Muscle of leg (tissue), 16 donors: ENCODE measurements around the gene RBM45. TPM values are rescaled to one million over a fixed set of nuclear protein-coding genes. Genes with fewer than 3 reads are reported as not detected.

Source experiments
- DNase-seq: peaks from one replicate; pipeline ENCODE4 v3.0.0; 2013
- H3K27ac ChIP-seq: one replicate; pipeline ENCODE4 v1.5.1; 2013; ENCODE audit warnings: mild to moderate bottlenecking, low read length, control low read depth
- H3K27me3 ChIP-seq: one replicate; pipeline ENCODE4 v1.6.1; 2013; ENCODE audit warnings: low read length; ENCODE audit not compliant: control insufficient read depth, insufficient read depth
- H3K36me3 ChIP-seq: one replicate; pipeline ENCODE4 v1.6.1; 2013; ENCODE audit warnings: low read length; ENCODE audit not compliant: control insufficient read depth, insufficient read depth
- H3K4me1 ChIP-seq: one replicate; pipeline ENCODE4 v1.6.1; 2013; ENCODE audit warnings: low read length; ENCODE audit not compliant: control insufficient read depth, insufficient read depth
- H3K4me3 ChIP-seq: one replicate; pipeline ENCODE4 v1.5.1; 2013; ENCODE audit warnings: low read length, control low read depth
- H3K9me3 ChIP-seq: replicated peaks from 2 replicates; pipeline ENCODE4 v1.6.1; 2013; ENCODE audit warnings: low read depth, low read length; ENCODE audit not compliant: control insufficient read depth
- WGBS: methylation state at CpG from one replicate; pipeline ENCODE4 v1.1.5; 2013; ENCODE audit warnings: missing lambda C conversion rate; ENCODE audit not compliant: insufficient coverage; 5-methylcytosine and 5-hydroxymethylcytosine counted together
- long read RNA-seq, 11 donors: transcript quantifications; one replicate each; lab custom pipeline, GENCODE V29; 2026
- polyA plus RNA-seq, 8 donors: library from polyadenylated mRNA; unstranded; fragments of 120-200 nt; gene quantifications; one replicate each; pipeline versions ENCODE4 v1.2.1 to v1.2.3, GENCODE V29; 2013; ENCODE audit warnings: inconsistent platforms in 1 of 8, low replicate concordance in 1 of 8; ENCODE audit not compliant: insufficient read length in 8 of 8, insufficient read depth in 1 of 8
- total RNA-seq: library from RNA; stranded (reverse); fragments of 120-200 nt; gene quantifications from one replicate; pipeline ENCODE4 v1.2.4, GENCODE V29; 2013

Gene RBM45, protein sequence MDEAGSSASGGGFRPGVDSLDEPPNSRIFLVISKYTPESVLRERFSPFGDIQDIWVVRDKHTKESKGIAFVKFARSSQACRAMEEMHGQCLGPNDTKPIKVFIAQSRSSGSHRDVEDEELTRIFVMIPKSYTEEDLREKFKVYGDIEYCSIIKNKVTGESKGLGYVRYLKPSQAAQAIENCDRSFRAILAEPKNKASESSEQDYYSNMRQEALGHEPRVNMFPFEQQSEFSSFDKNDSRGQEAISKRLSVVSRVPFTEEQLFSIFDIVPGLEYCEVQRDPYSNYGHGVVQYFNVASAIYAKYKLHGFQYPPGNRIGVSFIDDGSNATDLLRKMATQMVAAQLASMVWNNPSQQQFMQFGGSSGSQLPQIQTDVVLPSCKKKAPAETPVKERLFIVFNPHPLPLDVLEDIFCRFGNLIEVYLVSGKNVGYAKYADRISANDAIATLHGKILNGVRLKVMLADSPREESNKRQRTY
- total RNA-seq = 12.5 TPM
- 10 to 100 TPM in 6 of 8 donors, 1 to 10 TPM in 2; 8.7 to 13.4 (median 10.7) TPM for polyA plus RNA-seq
- long read RNA-seq, donor 1 = 0 reads
- long read RNA-seq, donor 2, partial matches to known transcripts = 0 of 1 reads
- long read RNA-seq, donor 2, other reads (novel, unspliced or antisense) = 0 of 1 reads
- long read RNA-seq, donor 3 = 0 reads
- long read RNA-seq, donor 4 = 0 reads
- long read RNA-seq, donor 5, partial matches to known transcripts = 0 of 2 reads
- long read RNA-seq, donor 5, other reads (novel, unspliced or antisense) = 0 of 2 reads
- long read RNA-seq, donor 6 = 0 reads
- long read RNA-seq, donor 7, partial matches to known transcripts = 0 of 3 reads
- long read RNA-seq, donor 7, other reads (novel, unspliced or antisense) = 0 of 3 reads
- long read RNA-seq, donor 8, partial matches to known transcripts = 0 of 2 reads
- long read RNA-seq, donor 8, other reads (novel, unspliced or antisense) = 0 of 2 reads
- long read RNA-seq, donor 9 = 0 reads
- long read RNA-seq, donor 10 = 0 reads
- long read RNA-seq, donor 11, partial matches to known transcripts = 0 of 1 reads
- long read RNA-seq, donor 11, other reads (novel, unspliced or antisense) = 0 of 1 reads

- H3K27me3 ChIP-seq = peaks cover 2% of the 10 kb centered on the region
- H3K36me3 ChIP-seq = no peaks in the 10 kb centered on the region
- DNase-seq = peak; percentile 94
- H3K4me3 ChIP-seq = peak within 1 kb of the TSS; percentile 85
- H3K4me1 ChIP-seq = peaks cover 7% of the 10 kb centered on the region
- WGBS = under 1% methylated on average over 52 of the region's 60 CpGs
- no peaks in the 10 kb centered on the region for H3K9me3 ChIP-seq
- H3K27ac ChIP-seq = peak within 1 kb of the TSS; percentile 52
These were observed at the start of gene RBM45 for GRCh38 chr2:178112202-178113152. RBM45 (plus strand) TSS chr2:178112437; CDS start chr2:178112547, 110 bp downstream.

- H3K4me1 ChIP-seq = no peaks in the 10 kb centered on the region
- H3K27ac ChIP-seq = no peak overlapping the region
- peaks cover 1% of the 10 kb centered on the region for H3K27me3 ChIP-seq
- no peak overlapping the region for H3K4me3 ChIP-seq
- H3K9me3 ChIP-seq = no peaks in the 10 kb centered on the region
- WGBS = 80% methylated on average over 1 of the region's 3 CpGs
- DNase-seq = no peak
- no peaks in the 10 kb centered on the region for H3K36me3 ChIP-seq
These were observed 45.9 kb upstream of the RBM45 start for GRCh38 chr2:178066324-178066723.

GRCh38 chr2:178066890-178067669 is 45.2 kb upstream of the RBM45 start:
- WGBS = 80% methylated on average over 1 of the region's 1 CpG
- Histone ChIP-seq H3K36me3 (no peaks in the 10 kb centered on the region), H3K4me3 (no peak overlapping the region)

GRCh38 chr2:178068823-178069454 is 43.3 kb upstream of the RBM45 start:
- Histone ChIP-seq H3K27me3 (peaks cover 20% of the 10 kb centered on the region), H3K4me3 (no peak overlapping the region), H3K36me3 (no peaks in the 10 kb centered on the region), H3K27ac (no peak overlapping the region), H3K9me3 (no peaks in the 10 kb centered on the region), H3K4me1 (peaks cover 11% of the 10 kb centered on the region)
- no peak for DNase-seq
- WGBS = no CpG with 5 or more reads among the region's 1 CpG

More at GRCh38 chr2:178066890-178067669, 45.2 kb upstream of the RBM45 start:
- H3K4me1 ChIP-seq = no peaks in the 10 kb centered on the region
- H3K9me3 ChIP-seq = no peaks in the 10 kb centered on the region
- no peak overlapping the region for H3K27ac ChIP-seq
- peaks cover 9% of the 10 kb centered on the region for H3K27me3 ChIP-seq
- no peak for DNase-seq

DNA sequence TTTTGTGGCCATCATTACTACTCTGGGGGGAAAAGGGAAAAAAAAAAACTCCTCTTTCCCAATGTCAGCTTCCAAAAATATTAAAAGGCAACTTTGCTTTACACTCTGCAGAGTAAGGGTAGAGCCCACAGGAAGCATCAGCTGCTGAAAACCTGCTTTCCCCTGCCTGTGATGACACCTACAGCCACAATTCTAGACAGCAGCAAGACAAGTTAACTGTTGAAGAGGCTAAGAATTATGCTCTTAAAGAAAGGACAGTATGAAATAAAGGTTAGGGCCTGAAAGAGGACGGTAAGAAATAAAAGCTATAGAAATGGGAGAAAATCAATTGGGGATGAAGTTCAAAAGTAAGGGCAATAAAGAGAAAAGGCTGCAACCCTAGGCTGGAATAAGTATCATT is 42.7 kb upstream of the RBM45 start:
- peaks cover 11% of the 10 kb centered on the region for H3K4me1 ChIP-seq
- no peaks in the 10 kb centered on the region for H3K9me3 ChIP-seq
- WGBS = 60% methylated on average over 1 of the region's 1 CpG

DNA sequence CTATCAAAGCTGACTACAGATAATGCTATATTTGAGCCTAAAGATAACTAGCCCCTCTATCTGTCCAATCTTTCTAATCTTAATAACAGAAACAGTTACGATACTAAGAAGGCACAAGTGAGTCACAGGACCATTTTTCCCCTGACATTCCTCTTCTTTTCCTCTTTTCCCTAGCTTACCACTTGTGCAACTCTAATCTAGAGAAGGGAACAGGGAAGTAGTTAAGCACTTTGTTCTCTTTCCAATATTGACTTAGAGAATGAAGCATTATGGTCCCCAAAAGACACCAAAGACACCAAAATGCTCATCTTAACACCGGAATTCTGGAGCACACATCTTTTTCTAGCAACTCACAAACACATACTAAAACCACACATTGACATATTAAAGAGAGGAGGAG is 41.4 kb upstream of the RBM45 start:
- no peak overlapping the region for H3K4me3 ChIP-seq
- H3K4me1 ChIP-seq = peaks cover 11% of the 10 kb centered on the region
- no CpG with 5 or more reads among the region's 2 CpGs for WGBS

More for the DNA sequence above, 42.7 kb upstream of the RBM45 start:
- Histone ChIP-seq H3K4me3 (no peak overlapping the region), H3K27ac (no peak overlapping the region), H3K36me3 (no peaks in the 10 kb centered on the region), H3K27me3 (peaks cover 20% of the 10 kb centered on the region)
- DNase-seq = no peak

GRCh38 chr2:178072000-178072382 is 40.2 kb upstream of the RBM45 start:
- H3K4me3 ChIP-seq = no peak overlapping the region

More for the DNA sequence above, 41.4 kb upstream of the RBM45 start:
- Histone ChIP-seq H3K27me3 (peaks cover 20% of the 10 kb centered on the region), H3K36me3 (no peaks in the 10 kb centered on the region), H3K27ac (no peak overlapping the region), H3K9me3 (no peaks in the 10 kb centered on the region)
- DNase-seq = no peak

GRCh38 chr2:178072383-178073301 is 39.6 kb upstream of the RBM45 start, which contains the start of gene PDE11A:
PDE11A (minus strand) TSS chr2:178072777; CDS start chr2:178072437, 340 bp downstream.
- DNase-seq = peak; percentile 68
- 2% methylated on average over 25 of the region's 44 CpGs for WGBS
- Histone ChIP-seq H3K27ac (no peak within 1 kb of the TSS), H3K4me1 (peaks cover 11% of the 10 kb centered on the region), H3K36me3 (no peaks in the 10 kb centered on the region), H3K27me3 (peaks cover 20% of the 10 kb centered on the region), H3K4me3 (peak within 1 kb of the TSS; percentile 22), H3K9me3 (no peaks in the 10 kb centered on the region)

More at GRCh38 chr2:178072000-178072382, 40.2 kb upstream of the RBM45 start:
- Histone ChIP-seq H3K4me1 (peaks cover 11% of the 10 kb centered on the region), H3K27me3 (peaks cover 20% of the 10 kb centered on the region), H3K9me3 (no peaks in the 10 kb centered on the region), H3K36me3 (no peaks in the 10 kb centered on the region), H3K27ac (no peak overlapping the region)
- 73% methylated on average over 7 of the region's 11 CpGs for WGBS
- peak; percentile 1 for DNase-seq
